GM13976 (cell line): ENCODE results near the gene MSL2.

ENCODE experiments used
- DNase-seq: peaks from one replicate; pipeline ENCODE4 v3.0.0; 2012; ENCODE audit warnings: low spot score
- in situ Hi-C: fragments of 300-500 bp; cut with MboI; formaldehyde crosslinking; loops from one replicate; pipeline ENCODE4 v1.12.0; 2022; ENCODE audit warnings: low sequenced_read_pairs, mixed read lengths, inconsistent platforms; ENCODE audit not compliant: unreplicated experiment
- TF ChIP-seq, protein P1 (sequence below): IDR thresholded peaks from 2 replicates; pipeline ENCODE4 v1.5.1; 2012; ENCODE audit warnings: borderline replicate concordance, mild to moderate bottlenecking; ENCODE audit not compliant: insufficient read depth; ENCODE audit errors: extremely low read depth, missing control alignments, control extremely low read depth

MSL2 gene

DNA sequence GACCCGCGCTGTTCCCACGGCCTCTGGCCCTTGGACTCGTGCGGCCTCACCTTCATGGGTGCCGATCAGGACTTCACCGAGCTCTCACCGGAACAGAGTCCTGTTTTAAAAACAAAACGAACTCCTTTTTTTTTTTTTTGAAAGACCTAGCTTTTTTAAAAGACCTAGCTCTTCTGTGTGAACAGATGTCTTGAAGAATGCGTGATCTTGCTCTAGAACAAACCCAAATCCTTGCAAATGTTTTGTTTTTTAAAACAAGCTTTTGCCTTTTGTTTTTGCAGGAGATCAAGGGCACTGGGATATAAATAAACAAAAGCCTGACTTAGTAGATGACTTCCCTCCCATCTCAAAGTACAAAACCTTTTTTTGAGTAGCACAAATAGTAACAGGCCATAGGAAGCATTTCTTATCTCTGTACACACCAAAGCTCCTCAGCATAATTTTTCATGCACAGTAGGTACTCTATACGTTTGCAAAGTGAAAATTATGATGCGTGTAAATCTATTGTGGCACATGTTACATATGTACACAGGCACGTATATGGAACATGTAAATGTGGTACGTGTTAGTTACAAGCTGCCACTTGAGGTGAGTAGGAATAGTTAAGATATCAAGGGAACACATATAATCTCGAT lies 1.1 kb upstream of the MSL2 start:
- no peak for DNase-seq
- TF ChIP-seq, protein P1, sequence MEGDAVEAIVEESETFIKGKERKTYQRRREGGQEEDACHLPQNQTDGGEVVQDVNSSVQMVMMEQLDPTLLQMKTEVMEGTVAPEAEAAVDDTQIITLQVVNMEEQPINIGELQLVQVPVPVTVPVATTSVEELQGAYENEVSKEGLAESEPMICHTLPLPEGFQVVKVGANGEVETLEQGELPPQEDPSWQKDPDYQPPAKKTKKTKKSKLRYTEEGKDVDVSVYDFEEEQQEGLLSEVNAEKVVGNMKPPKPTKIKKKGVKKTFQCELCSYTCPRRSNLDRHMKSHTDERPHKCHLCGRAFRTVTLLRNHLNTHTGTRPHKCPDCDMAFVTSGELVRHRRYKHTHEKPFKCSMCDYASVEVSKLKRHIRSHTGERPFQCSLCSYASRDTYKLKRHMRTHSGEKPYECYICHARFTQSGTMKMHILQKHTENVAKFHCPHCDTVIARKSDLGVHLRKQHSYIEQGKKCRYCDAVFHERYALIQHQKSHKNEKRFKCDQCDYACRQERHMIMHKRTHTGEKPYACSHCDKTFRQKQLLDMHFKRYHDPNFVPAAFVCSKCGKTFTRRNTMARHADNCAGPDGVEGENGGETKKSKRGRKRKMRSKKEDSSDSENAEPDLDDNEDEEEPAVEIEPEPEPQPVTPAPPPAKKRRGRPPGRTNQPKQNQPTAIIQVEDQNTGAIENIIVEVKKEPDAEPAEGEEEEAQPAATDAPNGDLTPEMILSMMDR: no peak
- in situ Hi-C loops: no loop called here

DNA sequence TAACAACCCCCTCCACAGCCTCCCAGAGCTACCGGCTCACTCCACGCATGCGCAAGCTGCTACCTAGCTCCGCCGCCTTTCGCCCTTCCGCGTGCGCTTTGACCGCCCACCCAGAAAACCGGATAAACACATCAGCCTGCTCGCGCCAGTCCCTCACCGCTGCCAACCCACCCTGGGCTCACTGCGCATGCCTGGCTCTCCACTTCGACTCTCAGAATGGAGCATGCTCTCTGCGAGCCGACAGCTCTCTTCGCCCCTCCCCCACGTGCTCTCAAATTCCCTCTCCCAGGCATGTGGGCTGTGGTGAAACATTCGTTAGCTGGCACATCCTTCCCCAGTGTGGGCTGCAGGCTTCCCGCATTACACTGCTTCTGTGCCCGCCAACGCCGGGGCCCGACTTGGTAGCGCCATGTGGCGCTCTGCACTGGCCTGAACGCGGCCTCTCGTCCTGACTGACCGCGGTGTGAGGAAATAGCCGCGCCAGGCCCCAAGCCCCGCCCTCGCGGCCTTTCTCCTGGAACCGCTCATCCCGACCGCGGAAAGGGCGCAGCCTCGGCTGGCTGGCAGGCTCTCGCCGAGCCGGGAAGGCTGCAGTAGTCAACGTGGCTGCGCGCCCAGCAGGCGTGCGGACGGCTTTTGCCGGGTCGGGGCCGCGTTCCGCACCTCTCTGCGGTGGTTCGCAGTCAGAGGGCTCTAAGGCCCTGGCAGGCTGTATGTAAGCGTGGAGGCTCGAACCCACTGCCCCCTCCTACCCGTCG lies 445 bp upstream of the MSL2 start:
- in situ Hi-C loops: no loop called here
- TF ChIP-seq, protein P1: no peak
- DNase-seq: peak; percentile 97

GRCh38 chr3:136195258-136196063 lies 674 bp downstream of the MSL2 start:
- peak; percentile 86 for DNase-seq
- TF ChIP-seq, protein P1: no peak
- in situ Hi-C loops: no loop called here

DNA sequence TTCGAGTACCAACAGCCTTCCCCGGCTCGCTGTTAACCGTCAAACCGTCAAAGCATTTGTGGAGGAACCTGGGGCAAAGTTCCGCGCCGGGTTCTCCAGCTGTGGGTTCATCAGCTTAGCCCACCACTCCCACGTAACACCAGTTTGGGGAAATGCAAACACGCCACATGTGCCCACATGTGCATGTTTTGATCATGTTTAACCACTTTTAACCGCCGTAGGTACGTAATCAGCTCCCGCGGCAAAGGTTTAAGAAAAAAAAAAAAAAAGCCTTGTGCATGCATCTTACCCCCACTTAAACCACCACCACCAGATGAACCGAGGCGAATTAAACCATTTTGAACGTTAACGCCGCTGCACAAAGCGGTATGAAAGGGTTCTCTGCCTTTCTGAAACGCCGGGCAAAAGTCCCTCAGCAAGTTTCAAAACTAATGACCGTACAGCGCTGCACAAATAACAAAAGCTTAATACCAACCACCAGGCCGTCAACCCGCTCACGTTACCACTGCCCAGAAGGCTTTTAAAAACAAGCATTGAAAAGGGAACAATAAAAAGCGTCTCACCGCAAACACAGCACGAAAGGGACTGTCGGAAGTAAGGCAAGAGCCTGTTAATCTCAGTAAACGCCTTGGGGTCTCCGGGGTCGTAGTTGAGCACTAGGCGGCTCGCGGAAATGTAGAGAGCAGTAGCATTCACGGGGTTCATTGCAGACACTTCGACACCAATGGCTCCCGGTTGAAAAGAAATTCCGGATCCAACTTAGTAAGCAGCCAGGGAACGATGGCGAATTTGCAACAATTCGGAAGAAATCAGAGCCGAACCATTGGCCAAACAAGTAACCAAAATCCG lies 1.5 kb downstream of the MSL2 start:
- in situ Hi-C loops: no loop called here
- no peak for DNase-seq
- TF ChIP-seq, protein P1: no peak

DNA sequence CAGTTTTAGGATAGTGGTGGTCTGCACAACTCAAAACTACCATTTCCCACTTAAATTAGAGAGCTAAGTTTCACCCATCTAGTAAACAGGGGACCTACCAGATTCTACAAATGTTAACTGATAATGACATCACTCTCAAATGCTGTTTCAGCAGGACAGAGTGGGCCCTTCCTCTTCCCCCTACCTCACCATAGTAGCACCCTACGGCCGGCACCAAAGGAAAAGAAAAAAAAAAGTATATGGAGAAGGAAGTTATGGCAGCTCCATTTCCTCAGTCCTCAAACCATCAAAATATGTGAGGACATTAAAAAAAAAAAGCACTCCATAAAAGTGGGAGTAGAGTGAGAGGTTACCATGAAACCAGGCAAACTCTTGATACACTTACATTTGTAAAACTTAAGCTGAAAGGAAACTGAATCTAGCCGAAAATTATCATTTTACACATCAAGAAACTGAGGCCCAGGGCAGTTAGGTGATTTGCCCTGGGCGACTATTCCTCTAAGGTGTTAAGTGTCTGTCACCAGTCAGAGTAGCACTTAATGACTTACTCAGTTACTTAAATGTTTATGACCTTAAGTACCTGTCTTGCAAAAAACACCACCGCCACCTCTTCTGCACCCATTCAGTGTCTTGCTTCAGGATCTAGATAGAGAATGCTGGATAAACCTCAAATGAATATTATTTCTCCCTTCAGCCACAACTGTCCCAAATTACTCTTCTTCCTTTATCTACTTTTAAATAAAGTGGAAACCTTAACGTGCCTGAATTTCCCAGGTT lies 2.7 kb downstream of the MSL2 start:
- in situ Hi-C loops: no loop called here
- TF ChIP-seq, protein P1: no peak
- DNase-seq: no peak
